ENCODE measurements around the gene CMTM7.
A peak's percentile ranks its signal among the peaks of the same experiment; 100 is the strongest.

The CMTM7 gene

DNA sequence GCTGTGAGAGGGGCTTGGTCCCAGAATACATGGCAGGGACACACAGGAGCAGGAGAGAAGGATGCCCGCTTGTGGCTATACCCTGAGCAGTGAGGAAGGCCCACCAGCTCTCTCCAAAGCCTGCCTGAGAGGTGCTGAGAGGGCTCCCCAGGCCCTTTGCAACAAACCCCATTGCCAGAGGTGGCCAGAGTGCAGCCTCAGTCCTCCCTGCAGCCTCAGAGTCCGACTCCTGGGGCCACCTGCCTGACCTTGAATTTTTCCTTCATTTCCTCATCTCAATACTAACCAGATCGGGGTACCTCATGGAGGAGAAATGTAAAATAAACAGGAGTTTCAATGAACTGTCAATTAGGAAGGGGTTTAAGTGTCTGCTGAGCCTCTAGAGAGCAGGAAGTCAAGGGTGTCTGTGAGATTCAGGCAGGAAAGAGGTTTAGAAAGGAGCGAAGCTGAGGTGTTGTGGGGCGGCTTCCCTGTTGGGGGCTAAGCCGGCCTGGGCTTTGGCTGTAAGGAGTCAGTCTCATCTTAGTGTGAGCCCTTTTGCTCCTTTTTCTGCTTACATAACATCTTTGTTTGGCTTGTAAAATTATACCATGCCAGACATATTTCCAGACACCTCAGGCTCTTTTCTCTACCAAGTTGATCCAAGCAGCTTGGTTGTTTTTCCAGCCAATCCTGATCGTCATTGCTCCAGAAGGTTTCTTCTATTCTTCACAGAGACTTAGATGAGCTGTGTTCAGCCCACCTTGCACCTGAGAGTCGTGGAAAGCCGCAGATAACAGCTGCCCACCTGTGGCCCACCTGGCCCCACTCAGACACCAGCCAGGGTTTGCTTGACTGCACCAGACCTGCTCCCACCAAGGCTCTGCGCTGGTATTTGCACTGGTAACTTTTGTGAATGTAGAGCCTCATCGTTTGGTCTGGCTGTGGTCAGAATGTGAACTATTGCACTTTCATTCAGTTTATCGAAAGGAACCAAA, 36.7 kb downstream of the CMTM7 start:
- no peak for DNase-seq (ENCODE audit: low read depth)
- TF ChIP-seq MYC (IDR thresholded peaks at IDR 0.05; ENCODE audit: low read depth, low read length) (no peak), POLR2A (IDR thresholded peaks at IDR 0.05; ENCODE audit: extremely low read depth, insufficient read length) (no peak)
- TF ChIP-seq, protein P1, sequence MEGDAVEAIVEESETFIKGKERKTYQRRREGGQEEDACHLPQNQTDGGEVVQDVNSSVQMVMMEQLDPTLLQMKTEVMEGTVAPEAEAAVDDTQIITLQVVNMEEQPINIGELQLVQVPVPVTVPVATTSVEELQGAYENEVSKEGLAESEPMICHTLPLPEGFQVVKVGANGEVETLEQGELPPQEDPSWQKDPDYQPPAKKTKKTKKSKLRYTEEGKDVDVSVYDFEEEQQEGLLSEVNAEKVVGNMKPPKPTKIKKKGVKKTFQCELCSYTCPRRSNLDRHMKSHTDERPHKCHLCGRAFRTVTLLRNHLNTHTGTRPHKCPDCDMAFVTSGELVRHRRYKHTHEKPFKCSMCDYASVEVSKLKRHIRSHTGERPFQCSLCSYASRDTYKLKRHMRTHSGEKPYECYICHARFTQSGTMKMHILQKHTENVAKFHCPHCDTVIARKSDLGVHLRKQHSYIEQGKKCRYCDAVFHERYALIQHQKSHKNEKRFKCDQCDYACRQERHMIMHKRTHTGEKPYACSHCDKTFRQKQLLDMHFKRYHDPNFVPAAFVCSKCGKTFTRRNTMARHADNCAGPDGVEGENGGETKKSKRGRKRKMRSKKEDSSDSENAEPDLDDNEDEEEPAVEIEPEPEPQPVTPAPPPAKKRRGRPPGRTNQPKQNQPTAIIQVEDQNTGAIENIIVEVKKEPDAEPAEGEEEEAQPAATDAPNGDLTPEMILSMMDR (IDR thresholded peaks at IDR 0.05; ENCODE audit: low read depth, low read length) = no peak
- TF ChIP-seq, protein P2, sequence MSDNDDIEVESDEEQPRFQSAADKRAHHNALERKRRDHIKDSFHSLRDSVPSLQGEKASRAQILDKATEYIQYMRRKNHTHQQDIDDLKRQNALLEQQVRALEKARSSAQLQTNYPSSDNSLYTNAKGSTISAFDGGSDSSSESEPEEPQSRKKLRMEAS (IDR thresholded peaks at IDR 0.05; ENCODE audit: low read depth, low read length) = no peak
- H3K4me3 ChIP-seq (ENCODE audit: low read depth, low read length) = no peak overlapping the region

DNA sequence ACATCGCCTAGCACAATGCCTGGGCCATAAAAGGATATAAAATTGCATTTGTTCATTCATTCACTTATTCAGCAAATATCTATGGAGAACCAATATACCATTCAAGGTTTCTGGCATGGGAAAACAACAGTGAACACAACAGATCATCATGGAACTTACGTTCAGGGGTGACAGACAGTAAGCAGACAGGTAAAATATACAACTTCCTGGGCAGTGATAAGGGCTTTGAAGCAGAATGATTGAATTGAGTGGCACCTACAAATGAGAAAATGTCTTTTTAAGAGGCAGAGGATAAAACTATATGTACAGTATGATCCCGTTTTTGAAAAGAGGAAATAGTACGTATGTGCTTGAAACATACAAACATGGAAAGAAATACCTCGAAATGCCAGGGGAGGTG, 39.2 kb downstream of the CMTM7 start:
- TF ChIP-seq POLR2A (IDR thresholded peaks at IDR 0.05; ENCODE audit: extremely low read depth, insufficient read length) = no peak
- TF ChIP-seq, protein P2 (IDR thresholded peaks at IDR 0.05; ENCODE audit: low read depth, low read length) = no peak
- TF ChIP-seq, protein P1 (IDR thresholded peaks at IDR 0.05; ENCODE audit: low read depth, low read length) = no peak
- TF ChIP-seq MYC (IDR thresholded peaks at IDR 0.05; ENCODE audit: low read depth, low read length) = no peak

DNA sequence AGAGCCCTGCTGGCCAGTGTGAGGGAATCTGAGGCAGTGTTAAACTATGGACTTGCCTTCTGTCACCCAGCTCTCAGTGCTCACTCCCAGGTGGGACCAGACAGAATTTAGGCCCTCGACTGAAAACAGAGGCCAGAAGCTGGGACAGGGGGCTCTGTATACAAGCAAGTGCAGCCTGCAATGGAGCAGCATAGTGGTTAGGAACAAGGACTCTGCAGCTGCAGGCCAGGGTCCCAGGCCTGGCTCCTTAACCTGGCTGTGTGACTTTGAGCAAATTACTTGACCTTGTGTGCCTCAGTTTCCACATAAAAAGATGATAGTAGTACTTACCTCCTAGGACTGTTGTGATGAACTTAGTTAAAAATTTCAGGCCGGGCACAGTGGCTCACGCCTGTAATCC, 39.8 kb downstream of the CMTM7 start:
- H3K4me3 ChIP-seq (ENCODE audit: low read depth, low read length) = no peak overlapping the region
- TF ChIP-seq MYC (IDR thresholded peaks at IDR 0.05; ENCODE audit: low read depth, low read length) (no peak), POLR2A (IDR thresholded peaks at IDR 0.05; ENCODE audit: extremely low read depth, insufficient read length) (no peak)
- TF ChIP-seq, protein P1 (IDR thresholded peaks at IDR 0.05; ENCODE audit: low read depth, low read length) = no peak
- TF ChIP-seq, protein P2 (IDR thresholded peaks at IDR 0.05; ENCODE audit: low read depth, low read length) = no peak
- DNase-seq (ENCODE audit: low read depth) = no peak

More for the DNA sequence above, 39.2 kb downstream of the CMTM7 start:
- H3K4me3 ChIP-seq (ENCODE audit: low read depth, low read length) = no peak overlapping the region
- no peak for DNase-seq (ENCODE audit: low read depth)

DNA sequence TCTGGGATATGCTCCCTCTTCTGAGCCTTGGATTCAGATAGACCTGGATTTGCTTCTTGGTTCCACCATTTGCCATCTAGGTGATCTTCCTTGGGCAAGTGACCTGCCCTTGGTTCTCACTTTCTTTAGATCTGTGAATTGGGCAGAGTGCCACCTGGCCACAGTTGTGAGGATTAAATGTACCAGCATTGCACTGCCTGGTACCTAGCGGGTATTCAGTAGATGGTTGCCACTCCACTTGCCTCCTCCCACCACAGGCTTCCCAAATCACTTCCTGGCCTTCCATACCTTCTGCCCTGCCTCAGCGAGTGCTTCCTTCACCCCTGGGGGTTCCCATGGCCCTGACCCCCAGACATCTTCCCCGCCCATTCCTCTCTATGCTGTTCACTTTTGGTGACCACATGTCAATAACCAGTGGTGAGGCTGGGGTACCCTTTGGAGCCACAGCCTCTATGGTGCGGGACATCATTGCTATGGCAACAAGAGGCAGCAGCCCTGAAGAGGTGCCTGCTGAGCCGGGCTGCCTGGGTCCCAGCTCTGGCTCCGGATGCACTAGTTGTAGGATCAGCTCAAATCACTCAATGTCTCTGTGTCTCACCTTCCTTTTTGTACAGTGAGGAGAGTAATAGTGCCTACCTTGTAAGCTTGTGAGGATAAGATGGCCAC, 40.5 kb downstream of the CMTM7 start:
- H3K4me3 ChIP-seq (ENCODE audit: low read depth, low read length) = no peak overlapping the region
- TF ChIP-seq MYC (IDR thresholded peaks at IDR 0.05; ENCODE audit: low read depth, low read length) (no peak), POLR2A (IDR thresholded peaks at IDR 0.05; ENCODE audit: extremely low read depth, insufficient read length) (no peak)
- TF ChIP-seq, protein P1 (IDR thresholded peaks at IDR 0.05; ENCODE audit: low read depth, low read length) = no peak
- TF ChIP-seq, protein P2 (IDR thresholded peaks at IDR 0.05; ENCODE audit: low read depth, low read length) = no peak
- no peak for DNase-seq (ENCODE audit: low read depth)

DNA sequence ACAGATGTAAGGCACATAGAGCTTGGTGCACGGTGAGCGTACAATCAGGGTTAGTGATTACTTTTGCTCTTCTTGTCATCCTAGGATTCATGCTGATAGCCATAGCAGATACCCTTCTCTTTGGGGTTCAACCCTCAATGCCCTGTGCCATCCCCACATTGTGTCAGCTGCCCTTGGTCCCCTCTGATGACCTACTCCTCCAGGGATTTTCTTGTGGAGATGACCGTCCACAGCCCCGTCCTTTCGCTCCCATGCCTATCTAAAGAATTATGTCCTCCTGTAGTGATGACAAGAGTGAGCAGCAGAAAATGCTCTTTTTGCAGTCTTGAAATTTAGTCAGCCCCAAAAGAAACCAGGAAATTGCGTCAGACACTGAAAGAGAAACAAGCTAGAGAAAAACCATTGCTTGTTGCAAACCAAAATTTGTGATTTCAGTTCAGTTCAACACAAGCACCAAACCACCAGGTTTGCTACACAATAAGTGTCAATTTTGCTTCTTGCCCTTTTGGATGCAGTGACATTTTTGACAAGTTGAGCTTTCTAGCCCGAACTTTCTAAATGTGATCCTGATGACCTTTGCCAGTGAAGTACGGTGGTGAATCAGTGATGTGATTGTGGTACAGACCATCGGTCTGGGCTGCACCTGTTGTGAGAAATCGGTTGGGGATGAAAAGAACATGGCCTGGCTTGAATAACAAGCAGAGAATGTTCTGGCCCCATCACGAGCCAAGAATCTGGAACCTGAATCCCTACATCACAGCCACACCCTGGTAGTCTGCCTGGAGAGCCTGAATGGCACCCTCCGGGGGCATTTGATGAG, 41.3 kb downstream of the CMTM7 start:
- TF ChIP-seq MYC (IDR thresholded peaks at IDR 0.05; ENCODE audit: low read depth, low read length) (no peak), POLR2A (IDR thresholded peaks at IDR 0.05; ENCODE audit: extremely low read depth, insufficient read length) (no peak)
- TF ChIP-seq, protein P2 (IDR thresholded peaks at IDR 0.05; ENCODE audit: low read depth, low read length) = no peak
- TF ChIP-seq, protein P1 (IDR thresholded peaks at IDR 0.05; ENCODE audit: low read depth, low read length) = no peak
- no peak overlapping the region for H3K4me3 ChIP-seq (ENCODE audit: low read depth, low read length)

More for the DNA sequence above, 41.3 kb downstream of the CMTM7 start:
- peak; percentile 70 for DNase-seq (ENCODE audit: low read depth)
